ENCODE data around the gene BRME1.

BRME1 gene

GRCh38 chr19:13843104-13843921 is 62.6 kb downstream of the BRME1 start:
- DNase-seq: no peak

- peak; percentile 61 for DNase-seq
Measured at GRCh38 chr19:13842291-13843103, 63.4 kb downstream of the BRME1 start.

- DNase-seq: no peak
Measured at GRCh38 chr19:13841962-13842290, 64.0 kb downstream of the BRME1 start.

GRCh38 chr19:13841086-13841961 is 64.6 kb downstream of the BRME1 start:
- DNase-seq: no peak

DNA sequence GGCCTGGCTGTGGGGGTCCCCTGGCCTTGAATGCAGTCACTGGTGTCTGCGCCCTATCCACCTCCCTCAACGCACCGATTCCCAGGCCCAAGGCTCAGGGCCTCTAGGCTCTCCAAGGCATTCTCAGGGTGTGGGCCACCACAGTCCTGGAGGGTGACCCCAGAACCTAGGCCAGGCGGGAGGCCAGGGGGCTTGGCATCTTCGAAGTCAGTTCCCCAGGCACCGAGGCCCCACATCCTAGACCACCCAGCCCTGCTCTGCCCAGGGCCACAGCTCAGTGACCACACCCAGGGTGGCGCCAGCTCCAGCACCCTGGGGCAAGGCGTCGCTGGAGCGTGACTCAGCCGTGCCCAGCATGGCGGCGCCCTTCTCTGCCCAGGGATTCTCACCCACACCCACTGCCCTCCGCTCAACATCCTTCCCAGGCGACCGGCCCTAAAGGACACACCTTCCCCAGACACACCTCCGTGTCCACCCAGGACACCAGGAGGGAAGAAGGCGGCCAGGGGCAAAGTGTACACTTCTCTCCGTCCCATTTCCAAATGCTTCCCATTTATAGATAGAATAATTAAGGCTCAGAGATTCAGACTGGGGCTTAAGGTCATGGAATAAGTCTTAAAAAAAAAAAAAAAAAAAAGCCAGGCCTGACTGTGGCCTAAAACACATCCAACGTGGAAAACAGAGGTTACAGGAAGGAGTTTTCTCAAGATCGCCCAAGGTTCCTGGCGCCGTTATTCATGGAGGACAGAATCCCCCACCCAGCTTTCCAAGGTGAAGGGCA is 65.4 kb downstream of the BRME1 start:
- DNase-seq: no peak

DNA sequence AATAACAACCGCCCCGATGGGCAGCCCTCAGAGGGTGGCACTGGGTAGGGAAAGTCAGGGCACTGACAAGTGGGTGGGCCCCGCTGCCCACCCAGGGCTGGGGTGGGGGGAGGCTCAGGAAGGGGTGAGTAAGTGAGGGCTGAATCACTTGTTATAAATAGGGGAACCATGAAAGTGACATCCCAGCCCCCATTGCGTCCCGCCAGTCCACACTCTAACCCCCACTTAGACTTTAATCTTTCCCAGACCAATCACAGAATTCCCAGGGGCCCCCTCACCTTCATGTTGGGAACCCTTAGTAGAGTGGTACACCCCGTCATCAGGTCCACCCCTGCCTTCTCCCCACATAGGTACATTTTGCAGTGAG is 66.0 kb downstream of the BRME1 start:
- DNase-seq: no peak

GRCh38 chr19:13839130-13839937 is 66.6 kb downstream of the BRME1 start:
- DNase-seq: peak; percentile 79 to 82

GRCh38 chr19:13838435-13839129 is 67.3 kb downstream of the BRME1 start:
- no peak for DNase-seq

DNA sequence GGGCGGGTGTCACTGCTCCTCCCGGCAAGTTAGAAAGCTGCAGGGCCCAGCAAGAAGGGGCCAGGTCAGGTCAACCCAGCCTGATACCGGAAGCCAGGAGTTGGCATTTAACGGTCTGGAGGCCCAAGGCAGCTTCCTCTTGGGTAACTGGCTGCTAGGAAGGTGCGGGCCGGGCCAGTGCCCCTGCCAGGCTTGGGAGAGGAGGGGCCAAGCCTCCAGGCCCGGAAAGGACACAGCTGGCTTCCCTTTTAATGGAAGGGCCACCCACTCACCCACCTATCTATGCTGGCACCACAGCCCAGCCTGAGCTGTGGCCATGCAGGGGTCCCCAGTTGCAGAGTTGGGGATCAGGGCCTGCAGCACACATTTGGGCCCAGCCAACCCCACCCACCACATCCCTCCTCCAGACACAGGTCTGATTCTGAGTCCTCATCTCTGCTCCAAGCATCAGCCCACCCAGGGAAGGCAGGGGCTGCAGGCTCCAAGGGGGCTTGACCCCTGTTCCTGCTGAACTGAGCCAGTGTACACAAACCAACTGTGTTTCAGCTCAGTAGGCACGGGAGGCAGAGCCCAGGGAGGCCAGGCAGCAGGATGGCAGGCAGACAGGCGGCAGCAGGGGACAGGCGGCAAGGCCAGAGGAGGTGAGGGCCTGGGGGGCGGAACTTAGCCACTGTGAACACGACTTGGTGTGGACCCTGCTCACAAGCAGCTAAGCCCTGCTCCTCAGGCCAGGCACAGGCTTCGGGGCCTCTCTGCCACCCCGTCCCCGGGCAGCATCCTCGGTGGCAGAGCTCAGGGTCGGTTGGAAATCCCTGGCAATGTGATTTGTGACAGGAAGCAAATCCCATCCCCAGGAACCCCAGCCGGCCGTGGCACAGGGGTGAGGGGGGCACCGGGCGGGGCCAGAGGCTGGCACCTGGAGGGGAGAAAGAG is 69.9 kb downstream of the BRME1 start:
- no peak for DNase-seq

DNA sequence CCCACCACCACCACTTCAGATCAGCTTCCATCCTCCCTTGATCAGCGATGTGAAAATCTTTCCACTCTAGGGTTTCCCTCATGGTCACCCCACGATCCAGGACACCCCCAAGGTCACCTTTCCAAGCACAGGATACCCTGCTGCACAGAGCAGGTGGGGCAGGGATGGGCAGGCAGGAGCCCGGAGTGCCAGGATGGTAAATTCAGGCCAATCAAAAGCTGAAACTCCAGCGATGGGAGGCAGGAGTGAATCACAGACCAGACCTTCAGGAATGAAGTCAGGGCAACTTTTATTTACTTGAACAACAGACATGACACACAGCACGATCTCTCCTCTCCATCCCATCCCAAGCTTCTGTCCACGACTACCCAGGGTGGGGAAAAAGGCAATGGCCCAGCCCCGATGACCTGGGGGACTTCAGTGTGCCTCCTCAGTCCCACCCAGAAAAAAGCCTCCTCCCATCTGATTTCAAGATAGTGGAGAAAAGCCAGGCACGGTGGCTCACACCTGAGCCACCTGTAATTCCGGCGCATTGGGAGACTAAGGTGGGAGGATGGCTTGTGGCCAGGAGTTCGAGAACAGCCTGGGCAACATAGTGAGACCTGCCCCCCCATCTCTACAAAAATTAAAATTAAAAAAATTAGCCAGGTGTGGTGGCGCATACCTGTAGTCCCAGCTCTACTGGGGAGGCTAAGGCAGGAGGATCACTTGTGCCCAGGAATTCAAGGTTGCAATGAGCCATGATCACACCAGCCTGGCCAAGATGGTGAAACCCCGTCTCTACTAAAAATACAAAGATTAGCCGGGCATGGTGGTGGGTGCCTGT is 71.5 kb downstream of the BRME1 start:
- DNase-seq: no peak

GRCh38 chr19:13833330-13834243 is 72.3 kb downstream of the BRME1 start:
- DNase-seq: peak; percentile 92 to 94
